Liver (tissue), 3 donors: ENCODE measurements around the gene CCDC167.

Source experiments
- GABPA ChIP-seq, 2 donors: IDR thresholded peaks in 1 of 2; conservative IDR thresholded peaks in 1 of 2; 2 replicates each; pipeline ENCODE4 v1.6.1; 2016; ENCODE audit warnings: antibody characterized with exemption in 2 of 2, mild to moderate bottlenecking in 1 of 2, moderate library complexity in 1 of 2
- JUND ChIP-seq, 2 donors: IDR thresholded peaks; 2 replicates each; pipeline ENCODE4 v1.6.1; 2016; ENCODE audit warnings: antibody characterized with exemption in 2 of 2
- RAD21 ChIP-seq, 2 donors: IDR thresholded peaks; 2 replicates each; pipeline ENCODE4 v1.6.1; 2016; ENCODE audit warnings: antibody characterized with exemption in 2 of 2, mild to moderate bottlenecking in 2 of 2
- SP1 ChIP-seq: IDR thresholded peaks from 2 replicates; pipeline ENCODE4 v1.6.1; 2018; ENCODE audit warnings: antibody characterized with exemption, mild to moderate bottlenecking
- TAF1 ChIP-seq: conservative IDR thresholded peaks from 2 replicates; pipeline ENCODE4 v1.6.1; 2016; ENCODE audit warnings: antibody characterized with exemption, mild to moderate bottlenecking
- TF ChIP-seq, protein P1 (sequence below): fragments of 150-350 bp; IDR thresholded peaks from 2 replicates; pipeline ENCODE4 v1.5.1; 2017; ENCODE audit warnings: improper control_type of control experiment, low read depth, low read length; ENCODE audit not compliant: missing input control
- donor health status: healthy.
- donor health status: healthy.

DNA sequence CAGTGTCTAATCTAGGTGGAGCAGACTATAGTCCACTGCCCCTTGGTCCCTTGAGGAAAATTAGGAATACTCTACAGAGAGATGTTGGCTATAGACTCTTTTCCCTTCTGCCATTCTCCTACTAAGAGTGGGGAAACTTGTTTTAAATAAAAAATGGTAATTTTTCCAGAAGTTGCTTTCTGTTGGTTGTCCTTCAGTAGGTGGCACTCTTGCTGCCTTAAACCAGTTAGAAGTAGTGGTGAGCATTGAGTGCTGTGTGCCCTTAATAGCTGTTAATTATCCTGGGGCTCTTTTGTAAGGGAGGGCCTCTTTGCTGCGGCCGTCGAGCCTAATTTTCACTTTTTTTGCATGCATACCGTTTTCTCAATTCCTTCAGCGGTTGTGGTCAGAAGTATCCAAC is 63.9 kb downstream of the CCDC167 start:
- no peak for TF ChIP-seq GABPA (IDR thresholded peaks at IDR 0.05 in 1 of 2, conservative IDR thresholded peaks at IDR 0.05 in 1 of 2)
- TF ChIP-seq, protein P1, sequence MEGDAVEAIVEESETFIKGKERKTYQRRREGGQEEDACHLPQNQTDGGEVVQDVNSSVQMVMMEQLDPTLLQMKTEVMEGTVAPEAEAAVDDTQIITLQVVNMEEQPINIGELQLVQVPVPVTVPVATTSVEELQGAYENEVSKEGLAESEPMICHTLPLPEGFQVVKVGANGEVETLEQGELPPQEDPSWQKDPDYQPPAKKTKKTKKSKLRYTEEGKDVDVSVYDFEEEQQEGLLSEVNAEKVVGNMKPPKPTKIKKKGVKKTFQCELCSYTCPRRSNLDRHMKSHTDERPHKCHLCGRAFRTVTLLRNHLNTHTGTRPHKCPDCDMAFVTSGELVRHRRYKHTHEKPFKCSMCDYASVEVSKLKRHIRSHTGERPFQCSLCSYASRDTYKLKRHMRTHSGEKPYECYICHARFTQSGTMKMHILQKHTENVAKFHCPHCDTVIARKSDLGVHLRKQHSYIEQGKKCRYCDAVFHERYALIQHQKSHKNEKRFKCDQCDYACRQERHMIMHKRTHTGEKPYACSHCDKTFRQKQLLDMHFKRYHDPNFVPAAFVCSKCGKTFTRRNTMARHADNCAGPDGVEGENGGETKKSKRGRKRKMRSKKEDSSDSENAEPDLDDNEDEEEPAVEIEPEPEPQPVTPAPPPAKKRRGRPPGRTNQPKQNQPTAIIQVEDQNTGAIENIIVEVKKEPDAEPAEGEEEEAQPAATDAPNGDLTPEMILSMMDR: no peak
- no peak for TF ChIP-seq RAD21 (IDR thresholded peaks at IDR 0.05)
- no peak for TF ChIP-seq TAF1
- TF ChIP-seq JUND (IDR thresholded peaks at IDR 0.05): no peak
- no peak for TF ChIP-seq SP1
